Right lobe of liver (tissue), 4 donors: Measurements from ENCODE around the gene ELL.
A peak's percentile ranks its signal among the peaks of the same experiment; 100 is the strongest.

Experiments used
- CTCF ChIP-seq, 4 donors: fragments of 200-600 bp in 3 of 4; fragments of 450-650 bp in 1 of 4; IDR thresholded peaks; one replicate each; pipeline versions ENCODE4 v1.5.1 to v1.8.0; 2016 to 2022; ENCODE audit warnings: antibody characterized with exemption in 4 of 4, mild to moderate bottlenecking in 2 of 4
- POLR2A ChIP-seq: fragments of 450-650 bp; IDR thresholded peaks from one replicate; pipeline ENCODE4 v1.6.1; 2017; ENCODE audit warnings: antibody characterized with exemption, mild to moderate bottlenecking
- donor health status: DM: no; HTN: no; CAD: no.
- donor health status: DM: no; HTN: no; CAD: no.
- donor health status: DM: no; HTN: yes; CAD: no.

GRCh38 chr19:18522124-18522861, 423 bp upstream of the ELL start:
- TF ChIP-seq CTCF (IDR thresholded peaks at IDR 0.05), result peak in 3 of 4 donors; percentile 36 to 51 (median 48)
- TF ChIP-seq POLR2A, result peak; percentile 48
